Measurements from ENCODE around the gene CTBP2. TPM values are rescaled to one million over a fixed set of nuclear protein-coding genes. Genes with fewer than 3 reads are reported as not detected.
"Not testable (repeated sequence)": the region's sequence is repeated elsewhere in the genome, so short reads cannot be mapped to it uniquely, and the experiment has no call there.

The CTBP2 gene
- total RNA-seq, 4 donors from 2014 or later: 41.8 to 55.9 (median 47.1) TPM

GRCh38 chr10:125186431-125187170 lies 26.2 kb upstream of the CTBP2 start:
- Histone ChIP-seq H3K4me1 (no peaks in the 10 kb centered on the region), H3K27me3 (peaks cover 0 to 39% (median 0%) of the 10 kb centered on the region in 4 donors), H3K27ac (no peak overlapping the region), H3K4me3 (no peak overlapping the region), H3K9me3 (no peaks in the 10 kb centered on the region), H3K36me3 (no peaks in the 10 kb centered on the region)
- WGBS, 2 donors: 87 to 89% methylated on average over 6 to 13 of the region's 18 CpGs
- intact Hi-C loops (cut with DNase I): no loop called here
- no peak for DNase-seq
- no peak for TF ChIP-seq CTCF (IDR thresholded peaks at IDR 0.05)
- no peak for TF ChIP-seq POLR2A (IDR thresholded peaks at IDR 0.05)

DNA sequence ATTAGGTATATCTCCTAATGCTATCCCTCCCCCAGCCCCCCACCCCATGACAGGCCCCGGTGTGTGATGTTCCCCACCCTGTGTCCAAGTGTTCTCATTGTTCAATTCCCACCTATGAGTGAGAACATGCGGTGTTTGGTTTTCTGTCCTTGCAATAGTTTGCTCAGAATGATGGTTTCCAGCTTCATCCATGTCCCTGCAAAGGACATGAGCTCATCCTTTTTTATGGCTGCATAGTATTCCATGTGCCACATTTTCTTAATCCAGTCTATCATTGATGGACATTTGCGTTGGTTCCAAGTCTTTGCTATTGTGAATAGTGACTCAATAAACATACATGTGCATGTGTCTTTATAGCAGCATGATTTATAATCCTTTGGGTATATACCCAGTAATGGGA lies 18.7 kb upstream of the CTBP2 start:
- H3K36me3 ChIP-seq; intact Hi-C loops (cut with DNase I); H3K4me1 ChIP-seq; H3K4me3 ChIP-seq; H3K27ac ChIP-seq; H3K9me3 ChIP-seq; DNase-seq: not testable (repeated sequence)
- WGBS, 2 donors: 85 to 94% methylated on average over 2 to 3 of the region's 3 CpGs
- H3K27me3 ChIP-seq: peaks cover 0 to 17% (median 0%) of the 10 kb centered on the region in 4 donors

DNA sequence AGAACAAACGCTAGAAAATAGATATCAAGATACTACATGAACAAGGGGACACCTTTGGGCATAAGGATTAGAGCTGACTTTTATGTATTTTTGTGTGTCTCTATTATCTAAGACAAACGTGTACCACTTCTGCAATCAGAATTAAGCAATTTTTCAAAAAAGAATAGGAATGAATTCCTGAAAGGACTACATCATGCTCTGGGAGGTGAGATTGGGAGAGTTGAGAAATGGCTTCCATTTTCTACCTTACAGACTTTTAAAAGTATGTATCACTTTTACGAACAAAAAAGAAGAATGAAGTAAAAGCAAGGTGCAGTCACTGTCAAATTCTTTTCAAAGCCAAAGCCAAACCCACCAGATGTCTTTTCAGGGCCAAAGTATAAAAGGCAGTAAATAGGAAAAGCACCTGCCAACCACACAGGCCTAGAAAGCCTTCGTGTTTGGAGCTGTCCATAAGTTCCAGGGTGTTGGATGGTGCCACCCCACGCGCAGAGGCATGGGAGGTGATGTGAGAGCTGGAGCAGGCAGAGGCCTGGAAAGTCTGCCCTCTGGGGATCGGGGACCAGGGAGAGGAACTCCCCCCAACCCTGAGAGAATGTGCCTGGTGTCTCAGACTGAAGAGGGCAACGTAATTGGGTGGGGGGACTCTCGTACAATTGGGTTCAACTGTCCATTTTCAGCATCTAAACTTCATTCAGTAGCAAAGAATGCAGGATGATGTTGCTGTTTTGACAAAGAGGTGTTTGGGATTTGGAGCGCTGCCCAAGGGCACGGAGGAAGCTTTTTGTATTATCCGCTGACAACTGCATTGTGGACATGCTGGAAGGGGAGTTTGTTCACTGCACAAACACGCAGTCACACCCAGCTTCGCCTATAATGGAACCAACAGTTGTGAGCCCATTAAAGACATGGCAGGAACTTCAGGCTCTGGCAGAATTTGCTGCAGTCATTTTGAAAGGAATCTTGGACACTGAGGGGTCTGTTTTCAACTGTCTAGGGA lies 17.6 kb upstream of the CTBP2 start:
- WGBS, 2 donors: 64 to 65% methylated on average over 14 of the region's 14 CpGs
- no peaks in the 10 kb centered on the region for H3K9me3 ChIP-seq
- TF ChIP-seq POLR2A (IDR thresholded peaks at IDR 0.05): no peak
- TF ChIP-seq CTCF (IDR thresholded peaks at IDR 0.05): no peak
- no peak overlapping the region for H3K27ac ChIP-seq
- H3K27me3 ChIP-seq: peaks cover 0 to 20% (median 0%) of the 10 kb centered on the region in 4 donors
- DNase-seq: no peak
- H3K4me1 ChIP-seq: no peaks in the 10 kb centered on the region
- H3K4me3 ChIP-seq: no peak overlapping the region
- intact Hi-C loops (cut with DNase I): no loop called here
- no peaks in the 10 kb centered on the region for H3K36me3 ChIP-seq

GRCh38 chr10:125175807-125176206 lies 15.4 kb upstream of the CTBP2 start:
- Histone ChIP-seq H3K27me3 (peaks cover 0 to 20% (median 0%) of the 10 kb centered on the region in 4 donors), H3K4me1 (no peaks in the 10 kb centered on the region), H3K27ac (no peak overlapping the region), H3K9me3 (no peaks in the 10 kb centered on the region), H3K36me3 (no peaks in the 10 kb centered on the region), H3K4me3 (no peak overlapping the region)
- intact Hi-C loops (cut with DNase I): no loop called here
- TF ChIP-seq CTCF (IDR thresholded peaks at IDR 0.05): no peak
- TF ChIP-seq POLR2A (IDR thresholded peaks at IDR 0.05): no peak
- no peak for DNase-seq
- WGBS, 2 donors: 58 to 62% methylated on average over 8 of the region's 8 CpGs

GRCh38 chr10:125174360-125174759 lies 14.0 kb upstream of the CTBP2 start:
- Histone ChIP-seq H3K4me1 (no peaks in the 10 kb centered on the region), H3K36me3 (no peaks in the 10 kb centered on the region), H3K9me3 (no peaks in the 10 kb centered on the region), H3K27me3 (peaks cover 0 to 30% (median 0%) of the 10 kb centered on the region in 4 donors), H3K27ac (no peak overlapping the region), H3K4me3 (no peak overlapping the region)
- TF ChIP-seq CTCF (IDR thresholded peaks at IDR 0.05) (no peak), POLR2A (IDR thresholded peaks at IDR 0.05) (no peak)
- no peak for DNase-seq
- intact Hi-C loops (cut with DNase I): no loop called here
- WGBS, 2 donors: 31 to 32% methylated on average over 9 of the region's 9 CpGs
